ENCODE measurements around the gene TBX2. TPM values are rescaled to one million over a fixed set of nuclear protein-coding genes. Genes with fewer than 3 reads are reported as not detected.

The TBX2 gene
- total RNA-seq, 1 experiment from 2014 or later = not detected

- Mint-ChIP-seq H3K4me1 (peaks cover 11 to 21% of the 10 kb centered on the region in 2 experiments), H3K27ac (peak overlapping the region in 1 of 3 experiments; percentile 73; a peak in 1 of 7 replicates), H3K4me3 (no peak overlapping the region), H3K27me3 (ENCODE audit: low read depth) (peaks cover 4% of the 10 kb centered on the region), H3K9me3 (no peaks in the 10 kb centered on the region), H3K36me3 (ENCODE audit: insufficient read depth in 1 of 3, low read depth in 3 of 3) (no peaks in the 10 kb centered on the region)
- Histone ChIP-seq H2BK5ac (ENCODE audit: insufficient read length, low read length) (no peak overlapping the region), H3K9me3 (ENCODE audit: control insufficient read depth, low read depth, low read length) (no peaks in the 10 kb centered on the region), H2BK120ac (ENCODE audit: low read depth, low read length, poor library complexity, severe bottlenecking) (no peak overlapping the region), H4K91ac (ENCODE audit: insufficient read length, low read depth, low read length) (no peak overlapping the region), H3K18ac (ENCODE audit: insufficient read length, low read depth, low read length) (no peak overlapping the region), H3K56ac (ENCODE audit: insufficient read length, low read depth, low read length) (no peak overlapping the region), H3K79me1 (ENCODE audit: insufficient read depth, low read depth, low read length, poor library complexity, severe bottlenecking) (no peaks in the 10 kb centered on the region), H3K79me2 (ENCODE audit: insufficient read depth, low read length) (no peaks in the 10 kb centered on the region), H3K4ac (ENCODE audit: low read depth, low read length) (no peak overlapping the region), H3K27me3 (ENCODE audit: insufficient read depth, low read length) (no peaks in the 10 kb centered on the region), H3K9ac (ENCODE audit: extremely low read depth, insufficient read length, low read length) (no peak overlapping the region), H3K14ac (ENCODE audit: insufficient read depth, low read length) (no peak overlapping the region; the same call in 1 of the 2 replicates), H3K4me1 (ENCODE audit: insufficient read depth, low read length) (no peaks in the 10 kb centered on the region), H4K5ac (ENCODE audit: insufficient read length, low read depth, low read length) (no peak overlapping the region), H3K27ac (ENCODE audit: insufficient read length, low read depth, low read length) (no peak overlapping the region), H3T11ph (ENCODE audit: low read length) (no peak overlapping the region), H2BK12ac (ENCODE audit: insufficient read length, low read depth, low read length) (no peak overlapping the region), H3K23me2 (ENCODE audit: insufficient read length, low read depth, low read length, poor library complexity, severe bottlenecking) (no peaks in the 10 kb centered on the region), H2BK15ac (ENCODE audit: low read depth, low read length) (no peak overlapping the region), H4K8ac (replicated peaks; ENCODE audit: insufficient read length, low read depth, low read length) (no peak overlapping the region), H2AK5ac (ENCODE audit: insufficient read length, low read length) (no peak overlapping the region), H4K20me1 (ENCODE audit: control insufficient read depth, insufficient read depth, insufficient read length) (no peaks in the 10 kb centered on the region), H2BK20ac (ENCODE audit: low read depth, low read length, poor library complexity, severe bottlenecking) (no peak overlapping the region), H3K4me2 (ENCODE audit: insufficient read depth, insufficient read length, low read length) (no peak overlapping the region), H2AFZ (ENCODE audit: low read length) (no peak overlapping the region), H3K23ac (ENCODE audit: insufficient read length, low read depth, low read length) (no peak overlapping the region)
- WGBS (ENCODE audit: extremely low coverage, insufficient read length, low lambda C conversion rate) = no CpG with 5 or more reads among the region's 13 CpGs
- DNase-seq = no peak
- TF ChIP-seq CTCF (conservative IDR thresholded peaks at IDR 0.05) = no peak
Measured at GRCh38 chr17:61384692-61385576, 14.7 kb upstream of the TBX2 start.

All from H9 (cell line).